Measurements from ENCODE around the gene TRUB2. TPM values are rescaled to one million over a fixed set of nuclear protein-coding genes. Genes with fewer than 3 reads are reported as not detected.
"Not testable (repeated sequence)": the region's sequence is repeated elsewhere in the genome, so short reads cannot be mapped to it uniquely, and the experiment has no call there.

TRUB2 gene
- total RNA-seq, 1 experiment from 2014 or later = 28.8 TPM

DNA sequence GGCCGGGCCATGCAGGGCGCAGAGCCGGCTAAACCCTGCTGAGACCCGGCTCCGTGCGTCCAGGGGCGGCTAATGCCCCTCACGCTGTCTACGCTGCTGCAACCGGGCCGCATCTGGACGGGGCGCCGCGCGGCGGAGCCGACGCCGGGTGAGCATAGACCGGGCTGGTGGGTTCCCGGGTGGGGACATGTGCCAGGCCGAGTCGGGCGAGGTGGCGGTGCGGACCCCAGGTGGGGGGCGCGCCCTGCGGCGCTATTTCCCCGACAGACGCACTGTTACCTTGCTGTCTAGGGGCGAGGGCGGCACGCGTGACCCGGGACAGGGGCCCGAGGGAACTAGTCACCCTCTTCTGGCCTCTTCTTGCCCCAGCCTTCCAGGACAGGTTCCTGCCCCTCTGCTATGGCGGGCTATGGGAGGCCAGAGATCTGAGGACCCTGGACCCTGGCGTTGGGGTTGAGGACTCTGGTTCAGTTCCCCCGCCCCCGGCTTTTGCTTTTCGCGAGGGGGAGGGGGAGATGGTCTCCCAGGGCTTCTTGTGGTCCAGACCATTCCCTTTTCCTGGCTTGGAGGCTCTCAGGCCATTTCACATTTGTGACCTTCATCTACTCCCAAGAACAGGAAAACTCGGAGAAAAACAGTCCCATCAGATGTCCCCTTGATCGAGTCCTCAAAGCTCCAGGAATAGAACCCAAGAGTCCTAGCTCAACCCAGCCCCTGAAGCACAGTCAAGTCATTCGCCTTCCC, 18.6 kb upstream of the TRUB2 start:
- DNase-seq (ENCODE audit: low spot score) = no peak

DNA sequence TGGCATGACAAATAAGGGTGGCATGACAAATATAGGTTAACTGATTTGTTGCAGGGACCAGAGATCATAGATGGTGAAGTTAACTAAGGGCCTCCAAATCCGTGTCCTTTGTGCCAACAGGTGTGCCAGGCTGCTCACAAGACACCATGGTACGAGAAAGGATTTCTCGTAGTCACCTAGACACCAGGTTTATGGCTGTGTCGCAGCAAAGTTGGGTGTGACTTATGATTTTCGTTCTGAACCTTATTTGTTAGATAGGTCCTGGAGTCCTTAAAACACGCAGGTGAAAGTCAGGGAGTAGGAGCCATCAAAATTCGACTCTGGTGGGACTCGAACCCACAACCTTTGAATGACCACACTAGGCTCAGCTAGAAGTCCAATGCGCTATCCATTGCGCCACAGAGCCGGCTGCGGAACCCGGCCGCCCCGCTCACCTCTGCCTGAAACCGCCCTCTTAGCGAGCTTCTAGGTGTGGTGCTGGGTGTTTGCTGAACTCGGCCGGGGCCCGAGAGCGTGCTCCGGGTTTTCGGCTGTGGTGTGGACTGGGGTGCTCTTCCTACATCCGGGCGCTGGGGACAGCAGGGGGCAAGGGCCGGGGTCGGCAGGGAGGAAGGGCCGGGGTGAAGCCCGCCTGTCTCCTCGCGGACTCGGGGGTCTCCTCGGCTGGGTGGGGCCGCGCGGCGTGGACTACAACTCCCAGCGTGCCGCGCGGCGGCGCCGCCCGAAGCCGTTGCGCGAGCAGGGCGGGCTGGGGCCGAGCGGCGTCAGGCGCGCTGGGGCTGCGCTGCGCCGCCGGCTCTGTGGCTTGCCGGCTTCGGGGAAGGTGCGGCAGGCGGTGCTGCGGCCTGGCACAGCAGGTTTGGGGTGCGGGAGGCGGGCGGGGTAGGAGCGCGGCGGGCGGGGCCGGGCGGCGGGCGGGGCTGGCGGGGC, 17.8 kb upstream of the TRUB2 start, which contains the start of gene SLC27A4:
Gene SLC27A4 (plus strand): TSS at position 767 of the 930 bp plus-strand sequence. CDS start 2,606 bp downstream, outside the sequence.
- DNase-seq (ENCODE audit: low spot score) = peak; percentile 90

DNA sequence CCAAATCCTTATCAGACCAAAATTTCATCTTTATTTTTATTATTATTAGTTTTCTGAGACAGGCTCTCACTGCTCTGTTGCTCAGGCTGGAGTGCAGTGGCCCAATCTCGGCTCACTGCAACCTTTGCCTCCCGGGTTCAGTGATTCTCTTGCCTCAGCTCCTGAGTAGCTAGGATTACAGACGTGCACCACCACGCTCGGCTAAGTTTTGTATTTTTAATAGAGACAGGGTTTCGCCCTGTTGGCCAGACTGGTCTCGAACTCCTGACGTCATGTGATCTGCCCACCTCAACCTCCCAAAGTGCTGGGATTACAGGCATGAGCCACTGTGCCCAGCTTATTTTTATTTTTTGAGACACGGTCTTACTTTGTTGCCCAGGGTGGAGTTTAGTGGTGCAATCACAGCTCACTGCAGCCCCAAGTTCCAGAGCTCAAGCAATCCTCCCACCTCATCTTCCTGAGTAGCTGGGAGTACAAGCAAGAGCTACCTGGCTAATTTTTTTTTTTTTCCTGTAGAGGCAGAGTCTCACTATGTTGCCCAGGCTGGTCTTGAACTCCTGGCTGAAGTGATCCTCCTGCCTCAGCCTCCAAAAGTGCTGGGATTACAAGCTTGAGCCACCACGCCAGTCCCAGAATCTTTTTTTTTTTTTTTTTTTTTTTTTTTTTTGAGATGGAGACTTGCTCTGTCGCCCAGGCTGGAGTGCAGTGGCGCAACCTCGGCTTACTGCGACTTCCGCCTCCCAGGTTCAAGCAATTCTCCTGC, 16.8 kb upstream of the TRUB2 start:
- not testable (repeated sequence) for DNase-seq (ENCODE audit: low spot score)

DNA sequence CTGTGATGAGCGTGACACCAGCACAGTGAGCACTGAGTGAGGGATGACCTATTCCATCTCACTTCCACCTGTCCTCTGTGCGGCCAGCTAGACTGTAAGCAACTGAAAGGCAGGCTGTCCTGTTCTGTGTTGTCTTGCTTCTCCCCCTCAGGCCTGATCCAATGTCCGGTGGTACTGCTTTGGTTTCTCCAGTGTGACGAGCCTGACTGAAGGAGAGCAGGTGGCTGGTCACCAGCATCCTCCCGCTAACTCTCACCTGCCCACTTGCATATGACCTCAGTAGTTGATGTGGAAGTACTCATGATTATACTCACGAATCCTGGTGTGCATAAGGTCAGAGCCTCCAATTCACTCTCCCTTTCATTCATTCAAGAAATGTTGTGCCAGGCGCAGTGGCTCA, 15.7 kb upstream of the TRUB2 start:
- no peak for DNase-seq (ENCODE audit: low spot score)

DNA sequence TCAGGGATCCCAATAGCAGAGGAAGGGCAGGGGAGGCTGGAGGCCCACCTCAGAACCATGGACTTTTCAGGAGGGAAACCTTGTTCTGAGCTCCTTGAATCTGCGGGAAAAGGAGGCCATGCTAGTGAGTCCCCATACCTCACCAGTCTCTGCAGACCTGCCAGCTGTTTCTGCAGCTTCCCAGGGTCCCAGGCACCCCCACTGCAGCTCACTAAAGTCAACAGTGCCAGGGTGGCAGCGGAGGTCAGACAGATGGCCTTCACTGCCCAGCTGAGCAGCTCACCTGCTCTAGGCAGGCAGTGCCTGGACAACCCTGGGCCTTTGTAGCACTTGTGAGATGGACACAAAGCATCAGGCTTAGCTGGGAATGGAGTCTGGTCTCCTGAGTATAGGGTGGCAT, 13.7 kb upstream of the TRUB2 start:
- DNase-seq (ENCODE audit: low spot score) = no peak

DNA sequence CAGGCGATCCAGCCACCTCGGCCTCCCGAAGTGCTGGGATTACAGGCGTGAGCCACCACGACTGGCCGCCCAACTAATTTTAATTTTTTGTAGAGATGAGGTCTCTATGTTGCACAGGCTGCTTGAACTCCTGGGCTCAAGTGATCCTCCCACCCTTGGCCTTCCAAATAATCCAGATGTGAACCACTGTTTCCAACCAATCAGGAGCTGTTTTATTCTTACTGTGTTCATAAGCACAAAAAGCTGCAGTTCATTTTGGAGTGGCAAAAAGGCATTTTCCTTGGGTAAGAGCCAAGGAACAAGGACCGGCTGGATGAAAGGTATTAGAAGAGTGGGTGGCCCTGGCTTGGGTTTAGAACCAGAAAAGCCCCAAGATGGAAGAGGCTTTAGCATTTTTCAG, 12.9 kb upstream of the TRUB2 start:
- no peak for DNase-seq (ENCODE audit: low spot score)

DNA sequence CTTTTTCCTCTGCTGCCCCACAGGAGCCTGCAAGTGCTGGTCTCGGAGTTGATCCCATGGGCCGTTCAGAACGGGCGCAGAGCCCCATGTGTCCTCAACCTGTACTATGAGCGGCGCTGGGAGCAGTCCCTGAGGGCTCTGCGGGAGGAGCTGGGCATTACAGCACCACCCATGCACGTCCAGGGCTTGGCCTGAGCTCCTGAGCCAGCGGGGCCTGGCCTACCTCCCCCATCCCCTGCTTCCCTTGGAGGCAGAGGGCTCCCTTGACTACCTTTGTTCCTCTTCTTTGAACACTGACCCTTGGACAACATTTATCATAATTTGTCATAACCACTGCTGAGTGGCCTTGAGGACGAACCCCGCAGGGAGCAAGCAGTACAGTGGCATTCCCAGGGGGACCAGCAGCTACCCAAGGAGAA, 11.2 kb upstream of the TRUB2 start:
- no peak for DNase-seq (ENCODE audit: low spot score)

DNA sequence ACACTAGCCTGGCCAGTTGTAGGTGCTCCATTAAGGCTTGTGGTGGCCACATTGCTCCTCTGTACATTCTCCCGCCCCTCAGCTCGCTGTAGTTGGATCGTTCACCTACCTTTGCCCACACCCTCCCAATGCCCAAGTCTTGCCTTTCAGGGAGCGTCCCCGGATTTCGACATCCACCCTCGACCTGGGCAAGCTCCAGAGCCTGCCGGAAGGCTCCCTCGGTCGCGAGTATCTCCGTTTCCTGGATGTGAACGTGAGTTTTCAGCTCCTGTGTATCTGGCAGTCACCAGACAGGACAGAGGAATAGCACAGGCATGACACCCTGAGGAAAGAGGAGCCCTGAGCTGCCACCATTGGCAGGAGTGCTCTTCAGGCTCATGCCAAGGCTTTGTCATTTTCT, 3.4 kb upstream of the TRUB2 start:
- DNase-seq (ENCODE audit: low spot score) = no peak

DNA sequence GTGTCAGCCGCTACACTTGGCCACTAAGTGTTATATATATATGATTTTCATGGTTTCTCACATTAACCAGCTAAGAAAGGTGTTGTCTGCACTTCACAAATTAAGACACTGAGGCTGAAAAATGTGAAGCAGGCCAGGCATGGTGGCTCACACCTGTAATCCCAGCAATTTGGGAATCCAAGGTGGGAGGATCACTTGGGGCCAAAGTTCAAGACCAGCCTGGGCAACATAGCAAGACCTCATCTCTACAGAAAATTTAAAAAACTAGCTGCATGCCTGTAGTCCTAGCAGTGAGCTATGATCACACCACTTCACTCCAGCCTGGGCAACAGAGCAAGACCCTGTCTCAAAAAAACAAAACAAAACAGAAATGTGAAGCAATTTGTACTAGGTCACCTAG, 2.2 kb upstream of the TRUB2 start:
- DNase-seq (ENCODE audit: low spot score) = no peak

DNA sequence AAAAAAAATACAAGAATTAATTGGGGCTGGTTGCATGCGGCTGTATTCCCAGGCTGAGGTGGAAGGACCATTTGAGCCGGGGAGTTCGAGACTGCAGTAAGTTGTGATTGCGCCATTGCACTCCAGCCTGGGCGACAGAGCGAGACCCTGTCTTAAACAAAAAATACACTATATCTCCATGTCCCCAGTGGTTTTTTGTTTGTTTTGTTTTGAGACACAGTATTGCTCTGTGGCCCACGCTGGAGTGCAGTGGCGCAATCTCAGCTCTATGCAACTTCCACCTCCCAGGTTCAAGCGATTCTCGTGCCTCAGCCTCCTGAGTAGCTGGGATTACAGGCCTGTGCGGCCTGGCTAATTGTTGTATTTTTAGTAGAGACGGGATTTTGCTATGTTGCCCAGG, 1.5 kb upstream of the TRUB2 start:
- no peak for DNase-seq (ENCODE audit: low spot score)

DNA sequence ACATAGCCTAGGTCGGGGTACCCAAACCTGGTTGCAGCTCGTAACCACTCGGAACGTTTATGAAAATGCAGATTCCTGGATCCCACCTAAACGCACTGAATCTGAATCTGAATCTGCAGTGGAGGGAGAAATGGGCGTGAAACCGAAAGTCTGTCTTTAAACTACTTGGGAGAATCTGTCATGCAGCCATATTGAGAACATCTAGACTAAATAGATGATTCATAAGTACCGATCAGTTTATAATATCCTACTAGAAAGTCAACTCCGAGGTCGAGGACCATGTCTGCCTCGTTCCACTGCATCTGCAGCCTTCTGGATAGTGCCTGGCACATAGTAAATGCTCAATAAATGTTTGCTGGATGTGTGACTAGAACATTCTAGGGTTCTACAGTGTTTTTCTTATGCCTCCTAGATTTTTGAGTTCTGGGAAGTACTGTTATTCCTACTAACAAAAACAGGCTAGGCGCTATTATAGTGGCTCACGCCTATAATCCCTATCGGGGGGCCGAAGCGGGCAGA, 1.0 kb upstream of the TRUB2 start:
- DNase-seq (ENCODE audit: low spot score) = no peak

DNA sequence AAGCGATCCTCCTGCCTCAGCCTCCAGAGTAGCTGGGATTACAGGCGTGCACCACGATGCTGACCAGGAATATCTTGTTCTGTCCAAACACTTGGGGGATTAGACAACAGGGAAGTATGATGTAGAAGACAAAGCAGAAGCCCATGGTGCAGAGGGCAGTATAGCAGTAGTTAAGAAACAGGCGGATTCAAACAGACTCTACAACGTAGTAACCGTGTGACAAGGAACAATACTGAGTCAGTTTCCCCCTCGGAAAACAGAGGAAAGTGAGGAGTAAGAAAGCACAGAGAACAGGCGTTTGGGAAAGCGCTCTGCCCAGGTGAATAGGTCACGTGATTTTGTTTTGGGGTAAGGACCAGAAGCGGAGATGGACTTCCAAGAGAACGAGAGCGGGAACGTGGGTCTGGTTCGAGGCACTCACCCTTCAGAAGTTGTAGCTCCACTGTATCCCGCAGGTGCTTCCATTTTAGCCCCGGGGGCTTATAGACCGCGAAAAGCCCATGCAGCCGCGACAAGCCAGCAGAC, 306 bp downstream of the TRUB2 start:
- DNase-seq (ENCODE audit: low spot score) = no peak

DNA sequence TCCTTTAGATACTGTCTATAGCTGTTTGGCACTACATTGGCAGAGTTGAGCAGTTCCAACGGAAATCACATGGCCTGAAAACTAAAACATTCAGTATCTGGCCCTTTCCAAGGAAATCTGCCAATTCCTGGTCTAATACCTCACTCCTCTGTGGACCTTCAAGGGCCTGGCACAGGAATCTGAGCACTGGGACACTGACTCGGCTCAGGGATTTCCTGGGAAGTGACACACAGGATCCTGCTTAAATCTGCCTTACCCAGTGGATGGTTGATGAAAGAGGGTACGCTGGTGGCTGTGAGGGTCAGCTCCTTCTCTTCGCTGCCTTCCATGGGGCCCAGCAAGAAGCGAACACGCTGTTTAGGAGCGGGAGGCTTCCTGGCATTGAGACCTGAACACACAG, 904 bp downstream of the TRUB2 start:
- DNase-seq (ENCODE audit: low spot score) = no peak

DNA sequence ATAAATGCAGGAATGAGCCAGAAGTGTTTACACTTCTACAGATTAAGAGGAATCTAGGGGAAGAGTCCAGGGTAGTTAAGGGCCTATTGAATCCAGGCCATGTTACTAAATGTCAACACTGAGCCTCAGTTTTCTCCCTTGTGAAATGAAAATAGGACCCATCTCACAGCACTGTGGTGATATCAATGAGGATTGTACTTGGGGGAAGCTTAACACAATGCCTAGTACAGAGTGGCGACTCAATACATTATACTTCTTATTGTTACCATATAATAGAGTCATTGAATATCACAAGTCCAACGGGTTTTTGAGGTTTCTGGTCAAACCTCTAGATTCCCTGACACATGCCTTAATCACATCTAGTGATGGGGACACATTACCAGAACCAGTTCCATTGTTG, 4.6 kb downstream of the TRUB2 start:
- DNase-seq (ENCODE audit: low spot score) = no peak

DNA sequence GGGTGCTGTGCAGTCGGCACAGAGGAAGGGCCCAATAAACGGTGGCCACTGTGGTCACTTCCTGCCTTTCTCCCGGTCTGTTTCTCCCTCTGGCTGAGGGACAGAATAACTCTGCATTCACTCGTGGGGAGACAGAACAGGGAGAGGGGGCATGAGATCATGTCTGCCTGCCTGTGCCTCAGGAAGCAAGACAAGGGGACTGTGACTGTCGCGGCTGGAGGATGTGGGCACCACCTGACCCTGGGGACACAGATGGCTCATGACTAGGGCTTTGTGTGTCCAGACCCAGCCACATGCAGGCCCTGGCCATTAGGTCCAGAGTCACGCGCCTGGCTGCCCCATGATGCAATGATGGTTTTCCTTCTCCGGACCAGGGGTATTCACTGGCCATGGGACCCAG, 5.8 kb downstream of the TRUB2 start:
- no peak for DNase-seq (ENCODE audit: low spot score)

DNA sequence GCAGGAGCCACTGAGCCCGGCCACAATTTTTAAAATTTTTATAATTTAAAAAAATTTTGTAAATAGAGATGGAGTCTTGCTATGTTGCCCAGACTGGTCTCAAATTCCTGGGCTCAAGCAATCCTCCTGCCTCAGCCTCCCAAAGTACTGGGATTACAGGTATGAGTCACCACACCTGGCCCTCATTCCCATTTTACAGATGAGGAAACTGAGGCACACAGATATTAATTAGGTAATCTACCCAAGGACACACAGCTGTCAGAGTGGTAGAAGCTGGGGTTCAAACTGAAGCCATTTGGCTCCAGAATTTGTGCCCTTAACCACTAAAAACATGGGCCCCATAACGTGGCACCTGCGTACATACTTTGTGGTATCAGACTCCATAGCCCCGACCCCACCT, 7.5 kb downstream of the TRUB2 start:
- DNase-seq (ENCODE audit: low spot score) = no peak

DNA sequence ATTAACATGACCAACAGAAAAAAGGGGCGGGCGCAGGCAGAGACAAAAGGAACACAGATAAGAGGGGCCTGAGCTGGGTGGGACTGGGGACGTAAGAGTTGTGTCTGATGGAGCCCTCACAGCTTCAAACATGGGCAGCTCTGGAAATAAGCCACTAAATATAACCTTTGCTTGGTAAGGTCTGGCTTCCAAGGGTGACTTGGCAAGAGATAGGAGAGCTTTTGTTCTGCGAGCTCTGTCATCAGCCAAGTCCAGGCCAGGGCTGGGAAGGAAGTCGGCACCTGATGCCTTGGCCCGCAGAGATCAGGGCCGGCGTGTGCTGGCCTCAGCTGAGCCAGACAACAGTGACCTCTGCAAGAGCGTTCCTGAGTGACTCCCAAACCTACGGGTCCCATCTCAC, 11.8 kb downstream of the TRUB2 start:
- no peak for DNase-seq (ENCODE audit: low spot score)

DNA sequence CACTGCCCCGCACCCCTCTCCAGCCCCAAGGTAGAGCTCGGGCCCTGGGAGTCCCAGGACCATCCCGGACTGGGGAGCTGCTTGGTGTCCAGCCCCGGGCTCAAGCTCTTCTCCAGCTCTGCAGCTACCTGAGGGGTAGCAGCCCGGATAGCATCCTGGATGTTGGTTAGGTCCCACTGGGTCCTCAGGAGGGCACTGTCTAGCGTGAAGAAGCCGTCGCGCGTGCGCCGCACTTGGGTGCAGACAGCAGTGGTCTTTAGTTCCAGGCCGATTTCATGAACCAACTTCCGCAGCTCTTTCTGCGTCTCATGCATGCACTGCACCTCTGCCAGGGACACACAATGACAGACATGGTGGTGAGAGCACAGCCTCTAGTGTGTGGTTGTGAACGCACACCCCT, 12.7 kb downstream of the TRUB2 start:
- no peak for DNase-seq (ENCODE audit: low spot score)

DNA sequence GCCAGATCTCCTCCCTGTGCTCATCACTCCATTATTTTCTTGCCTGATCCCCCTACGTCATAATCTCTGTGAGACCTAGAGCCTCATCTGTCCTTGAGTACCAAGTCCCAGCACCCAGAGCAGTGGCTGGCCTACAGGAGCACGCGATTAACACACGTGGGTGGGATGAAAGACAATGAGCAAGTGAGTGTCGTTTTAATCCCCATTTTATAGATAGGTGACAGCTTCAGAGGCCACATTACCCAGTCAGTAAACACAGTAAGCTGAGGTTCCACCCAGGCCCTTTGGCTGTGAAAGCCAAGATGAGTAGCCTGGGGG, 17.3 kb downstream of the TRUB2 start:
- DNase-seq (ENCODE audit: low spot score) = no peak

DNA sequence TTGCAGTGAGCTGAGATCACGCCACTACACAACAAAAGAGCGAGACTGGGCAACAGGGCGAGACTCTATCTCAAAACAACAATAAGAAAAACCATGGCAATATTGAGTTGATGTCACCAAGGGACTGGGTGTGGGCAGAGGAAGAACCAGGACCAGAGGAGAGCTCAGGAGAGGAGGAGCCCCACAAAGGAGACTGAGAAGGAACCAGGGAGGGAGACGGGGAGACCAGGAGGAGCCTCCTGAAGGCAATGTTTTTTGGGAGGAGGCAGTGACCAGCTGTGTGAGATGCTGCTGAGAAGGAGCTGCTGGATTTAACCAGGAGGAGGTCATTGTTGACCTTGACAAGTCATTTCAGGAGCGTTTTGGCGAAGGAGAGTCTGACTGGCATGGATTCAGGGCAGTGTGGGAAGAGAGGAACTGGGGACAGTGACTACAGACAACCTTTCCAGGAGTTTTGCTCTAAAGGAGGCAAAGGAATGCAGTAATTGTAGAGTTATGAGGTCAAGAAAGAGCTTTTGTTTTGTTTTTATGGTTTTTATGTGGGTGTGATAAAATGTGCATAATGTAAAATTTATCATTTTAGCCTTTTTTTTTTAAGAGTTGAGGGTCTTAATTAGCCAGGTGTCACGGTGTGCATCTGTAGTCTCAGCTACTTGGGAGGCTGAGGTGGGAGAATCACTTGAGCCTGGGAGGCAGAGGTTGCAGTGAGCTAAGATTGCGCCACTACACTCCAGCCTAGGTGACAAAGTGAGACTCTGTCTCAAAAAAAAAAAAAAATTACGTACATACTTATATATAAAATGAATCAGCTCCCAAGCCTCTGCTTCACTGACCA, 17.9 kb downstream of the TRUB2 start:
- peak; percentile 38 for DNase-seq (ENCODE audit: low spot score)
